A673 (cell line): ENCODE results near the gene TTC28.

Experiments
- CTCF ChIP-seq: fragments of 300-800, 200-600 bp; sonication (generic); conservative IDR thresholded peaks from 2 replicates; pipeline ENCODE4 v1.5.1; 2017; ENCODE audit warnings: low read depth, mild to moderate bottlenecking, antibody characterized with exemption, low read length, moderate library complexity, mixed read lengths
- EZH2 ChIP-seq: fragments of 200-600 bp; sonication (generic); IDR thresholded peaks from 2 replicates; pipeline ENCODE4 v1.6.1; 2017; ENCODE audit warnings: borderline replicate concordance, low read depth, mild to moderate bottlenecking, mixed read lengths, antibody characterized with exemption, low read length; ENCODE audit not compliant: poor library complexity, severe bottlenecking

- no peak for TF ChIP-seq CTCF
- TF ChIP-seq EZH2: no peak
These were observed 199.5 kb downstream of the TTC28 start for GRCh38 chr22:28480000-28480715.
